B cell (primary cell): ENCODE results near the gene SCMH1.

Experiments
- EZH2 ChIP-seq: IDR thresholded peaks from 2 replicates; pipeline ENCODE4 v1.6.1; 2012; ENCODE audit warnings: borderline replicate concordance, low read depth, mild to moderate bottlenecking, moderate library complexity, low read length; ENCODE audit not compliant: insufficient read depth, poor library complexity, severe bottlenecking
- TF ChIP-seq, protein P1 (sequence below): fragments of 200-600 bp; IDR thresholded peaks from one replicate; pipeline ENCODE4 v1.8.0; 2022; ENCODE audit warnings: antibody characterized with exemption, mild to moderate bottlenecking

DNA sequence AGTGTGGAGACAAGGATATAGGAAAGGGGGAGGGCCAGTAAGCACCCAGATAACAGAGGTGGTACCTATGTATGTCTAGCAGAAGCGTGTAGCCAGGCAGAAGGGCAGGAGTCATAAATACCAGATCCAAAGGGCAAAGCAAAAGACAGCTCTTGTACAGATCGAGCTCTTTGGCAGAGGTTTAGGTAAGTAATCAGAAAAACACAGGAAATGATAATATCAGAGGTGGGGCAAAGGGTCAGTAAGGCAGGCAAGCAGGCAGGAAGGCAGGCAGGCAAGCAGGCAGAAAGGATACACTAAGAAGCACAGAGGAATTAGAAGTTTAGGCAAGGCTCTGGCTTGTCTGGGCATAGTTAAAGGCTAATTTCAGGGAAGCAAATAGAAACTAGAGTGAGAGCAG is 197.9 kb downstream of the SCMH1 start:
- TF ChIP-seq, protein P1, sequence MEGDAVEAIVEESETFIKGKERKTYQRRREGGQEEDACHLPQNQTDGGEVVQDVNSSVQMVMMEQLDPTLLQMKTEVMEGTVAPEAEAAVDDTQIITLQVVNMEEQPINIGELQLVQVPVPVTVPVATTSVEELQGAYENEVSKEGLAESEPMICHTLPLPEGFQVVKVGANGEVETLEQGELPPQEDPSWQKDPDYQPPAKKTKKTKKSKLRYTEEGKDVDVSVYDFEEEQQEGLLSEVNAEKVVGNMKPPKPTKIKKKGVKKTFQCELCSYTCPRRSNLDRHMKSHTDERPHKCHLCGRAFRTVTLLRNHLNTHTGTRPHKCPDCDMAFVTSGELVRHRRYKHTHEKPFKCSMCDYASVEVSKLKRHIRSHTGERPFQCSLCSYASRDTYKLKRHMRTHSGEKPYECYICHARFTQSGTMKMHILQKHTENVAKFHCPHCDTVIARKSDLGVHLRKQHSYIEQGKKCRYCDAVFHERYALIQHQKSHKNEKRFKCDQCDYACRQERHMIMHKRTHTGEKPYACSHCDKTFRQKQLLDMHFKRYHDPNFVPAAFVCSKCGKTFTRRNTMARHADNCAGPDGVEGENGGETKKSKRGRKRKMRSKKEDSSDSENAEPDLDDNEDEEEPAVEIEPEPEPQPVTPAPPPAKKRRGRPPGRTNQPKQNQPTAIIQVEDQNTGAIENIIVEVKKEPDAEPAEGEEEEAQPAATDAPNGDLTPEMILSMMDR = no peak
- no peak for TF ChIP-seq EZH2
